HepG2 (cell line): ENCODE results near the gene TRERF1. TPM values are rescaled to one million over a fixed set of nuclear protein-coding genes. Genes with fewer than 3 reads are reported as not detected.
A peak's percentile ranks its signal among the peaks of the same experiment; 100 is the strongest.

ENCODE experiments used
- CBX1 ChIP-seq: IDR thresholded peaks from one replicate; pipeline ENCODE4 v1.6.1; 2016; ENCODE audit warnings: antibody characterized with exemption, low read depth
- FOXK2 ChIP-seq: fragments of 450-650 bp; IDR thresholded peaks from 2 replicates; pipeline ENCODE4 v1.6.1; 2016
- HOXD1 ChIP-seq: sonication (generic); formaldehyde crosslinking; IDR thresholded peaks from 2 replicates; pipeline ENCODE4 v1.5.0; 2020; ENCODE audit warnings: missing genetic modification reagents
- MAZ ChIP-seq, 2 experiments: sonication (generic) in 1 of 2; formaldehyde crosslinking in 1 of 2; IDR thresholded peaks; 2 replicates each; pipeline versions ENCODE4 v1.5.0 to v1.6.1; 2012 to 2020; ENCODE audit warnings: low read depth in 2 of 2, mild to moderate bottlenecking in 2 of 2, borderline replicate concordance in 1 of 2, improper control_type of control experiment in 1 of 2, low read length in 1 of 2, missing genetic modification reagents in 1 of 2, moderate library complexity in 1 of 2
- PHB2 ChIP-seq: fragments of 450-650 bp; IDR thresholded peaks from 2 replicates; pipeline ENCODE4 v1.6.1; 2018; ENCODE audit not compliant: partially characterized antibody
- RFX5 ChIP-seq: IDR thresholded peaks from 2 replicates; pipeline ENCODE4 v1.6.1; 2011; ENCODE audit warnings: low read depth, low read length, improper control_type of control experiment
- SOX5 ChIP-seq: IDR thresholded peaks from 2 replicates; pipeline ENCODE4 v1.6.1; 2016; ENCODE audit warnings: borderline replicate concordance
- TCF7L2 ChIP-seq: IDR thresholded peaks from 2 replicates; pipeline ENCODE4 v1.6.1; 2011; ENCODE audit warnings: mild to moderate bottlenecking, low read depth, low read length, moderate library complexity
- TRIM24 ChIP-seq: sonication (generic); formaldehyde crosslinking; IDR thresholded peaks from 2 replicates; pipeline ENCODE4 v1.8.0; 2022; ENCODE audit warnings: mild to moderate bottlenecking, missing genetic modification reagents
- ZBTB1 ChIP-seq: sonication (generic); formaldehyde crosslinking; IDR thresholded peaks from 2 replicates; pipeline ENCODE4 v1.4.0; 2020; ENCODE audit warnings: missing genetic modification reagents, borderline replicate concordance
- ZNF709 ChIP-seq: sonication (generic); formaldehyde crosslinking; IDR thresholded peaks from 2 replicates; pipeline ENCODE4 v1.5.0; 2020; ENCODE audit warnings: mild to moderate bottlenecking, missing genetic modification reagents
- polyA plus RNA-seq, 8 experiments: library from polyadenylated mRNA; depleted of rRNA in 3 of 8; stranded (reverse) in 7 of 8; unstranded in 1 of 8; fragments of >200 nt; fragmentation: Illumina TruSeq in 4 of 8; extraction: Trizol in 4 of 8; gene quantifications; 2 replicates each; pipeline versions ENCODE4 v1.2.1 to v1.2.3, GENCODE V29; 2011 to 2016; ENCODE audit warnings: low read depth in 4 of 8, missing spikeins in 1 of 8, mixed read lengths in 1 of 8; ENCODE audit not compliant: insufficient read depth in 1 of 8
- total RNA-seq, 5 experiments: library from RNA; depleted of rRNA; stranded (reverse); fragments of >200 nt; fragmentation: Illumina TruSeq; extraction: Trizol; gene quantifications; 2 replicates each; pipeline ENCODE4 v1.2.3, GENCODE V29; 2016; ENCODE audit warnings: low read depth in 1 of 5
- TF ChIP-seq, protein P1 (sequence below): sonication (generic); formaldehyde crosslinking; IDR thresholded peaks from 2 replicates; pipeline ENCODE4 v1.5.1; 2020; ENCODE audit warnings: missing genetic modification reagents, mild to moderate bottlenecking, borderline replicate concordance
- TF ChIP-seq, protein P2 (sequence below): sonication (generic); formaldehyde crosslinking; conservative IDR thresholded peaks from 2 replicates; pipeline ENCODE4 v1.8.1; 2023; ENCODE audit warnings: missing genetic modification reagents
- TF ChIP-seq, protein P3 (sequence below): sonication (generic); formaldehyde crosslinking; IDR thresholded peaks from 2 replicates; pipeline ENCODE4 v1.5.1; 2020; ENCODE audit warnings: mild to moderate bottlenecking, missing genetic modification reagents, moderate library complexity
- TF ChIP-seq, protein P4 (sequence below): sonication (generic); formaldehyde crosslinking; IDR thresholded peaks from 2 replicates; pipeline ENCODE4 v1.9.0; 2022; ENCODE audit warnings: missing genetic modification reagents, mild to moderate bottlenecking, borderline replicate concordance
- TF ChIP-seq, protein P5 (sequence below), 2 experiments: IDR thresholded peaks; 2 replicates each; pipeline ENCODE4 v1.6.1; 2011 to 2012; ENCODE audit warnings: low read length in 2 of 2, borderline replicate concordance in 1 of 2, low read depth in 1 of 2, mild to moderate bottlenecking in 1 of 2, moderate library complexity in 1 of 2

The TRERF1 gene
- total and polyA plus RNA-seq, 2 of the 13 experiments (the other 11 are each of a cell fraction or from before 2014, with no cell fraction given): 0.02 TPM; not detected in 1

DNA sequence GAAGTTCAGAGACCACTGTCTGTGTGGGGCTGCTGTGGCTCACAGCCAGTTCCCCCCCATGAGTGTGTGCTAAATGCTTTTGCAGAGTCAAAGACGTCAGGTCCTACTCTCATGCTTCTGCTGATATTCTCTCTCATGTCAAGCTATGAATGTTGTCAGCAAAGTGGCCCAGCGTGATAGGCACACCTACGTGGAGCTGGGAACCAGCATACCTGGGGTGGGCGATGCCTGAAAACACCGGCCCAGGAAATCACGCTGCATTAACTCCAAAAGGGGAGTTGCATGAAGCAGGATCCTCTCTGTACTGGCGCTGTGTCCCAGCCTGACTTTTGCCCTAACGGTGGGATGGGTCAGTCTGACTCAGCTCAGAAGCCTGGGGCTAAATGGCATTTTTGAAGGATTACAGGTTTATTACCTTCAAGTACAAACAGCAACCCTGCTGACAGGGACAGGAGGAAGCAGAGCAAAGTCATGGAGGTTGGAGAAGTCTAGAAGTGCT is 225.0 kb downstream of the TRERF1 start (continued):
- TF ChIP-seq, protein P1, sequence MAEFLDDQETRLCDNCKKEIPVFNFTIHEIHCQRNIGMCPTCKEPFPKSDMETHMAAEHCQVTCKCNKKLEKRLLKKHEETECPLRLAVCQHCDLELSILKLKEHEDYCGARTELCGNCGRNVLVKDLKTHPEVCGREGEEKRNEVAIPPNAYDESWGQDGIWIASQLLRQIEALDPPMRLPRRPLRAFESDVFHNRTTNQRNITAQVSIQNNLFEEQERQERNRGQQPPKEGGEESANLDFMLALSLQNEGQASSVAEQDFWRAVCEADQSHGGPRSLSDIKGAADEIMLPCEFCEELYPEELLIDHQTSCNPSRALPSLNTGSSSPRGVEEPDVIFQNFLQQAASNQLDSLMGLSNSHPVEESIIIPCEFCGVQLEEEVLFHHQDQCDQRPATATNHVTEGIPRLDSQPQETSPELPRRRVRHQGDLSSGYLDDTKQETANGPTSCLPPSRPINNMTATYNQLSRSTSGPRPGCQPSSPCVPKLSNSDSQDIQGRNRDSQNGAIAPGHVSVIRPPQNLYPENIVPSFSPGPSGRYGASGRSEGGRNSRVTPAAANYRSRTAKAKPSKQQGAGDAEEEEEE (CRISPR knock-in tag): no peak
- no peak for TF ChIP-seq HOXD1
- TF ChIP-seq TCF7L2: no peak
- no peak for TF ChIP-seq MAZ (IDR thresholded peaks at IDR 0.05; ENCODE audit: borderline replicate concordance, low read depth, low read length)
- no peak for TF ChIP-seq MAZ (CRISPR knock-in tag; IDR thresholded peaks at IDR 0.05; ENCODE audit: low read depth)
- no peak for TF ChIP-seq FOXK2
- TF ChIP-seq CBX1: no peak
- no peak for TF ChIP-seq RFX5
- no peak for TF ChIP-seq ZBTB1 (CRISPR knock-in tag)
- TF ChIP-seq, protein P2, sequence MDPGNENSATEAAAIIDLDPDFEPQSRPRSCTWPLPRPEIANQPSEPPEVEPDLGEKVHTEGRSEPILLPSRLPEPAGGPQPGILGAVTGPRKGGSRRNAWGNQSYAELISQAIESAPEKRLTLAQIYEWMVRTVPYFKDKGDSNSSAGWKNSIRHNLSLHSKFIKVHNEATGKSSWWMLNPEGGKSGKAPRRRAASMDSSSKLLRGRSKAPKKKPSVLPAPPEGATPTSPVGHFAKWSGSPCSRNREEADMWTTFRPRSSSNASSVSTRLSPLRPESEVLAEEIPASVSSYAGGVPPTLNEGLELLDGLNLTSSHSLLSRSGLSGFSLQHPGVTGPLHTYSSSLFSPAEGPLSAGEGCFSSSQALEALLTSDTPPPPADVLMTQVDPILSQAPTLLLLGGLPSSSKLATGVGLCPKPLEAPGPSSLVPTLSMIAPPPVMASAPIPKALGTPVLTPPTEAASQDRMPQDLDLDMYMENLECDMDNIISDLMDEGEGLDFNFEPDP: no peak
- TF ChIP-seq ZNF709: no peak
- TF ChIP-seq, protein P3, sequence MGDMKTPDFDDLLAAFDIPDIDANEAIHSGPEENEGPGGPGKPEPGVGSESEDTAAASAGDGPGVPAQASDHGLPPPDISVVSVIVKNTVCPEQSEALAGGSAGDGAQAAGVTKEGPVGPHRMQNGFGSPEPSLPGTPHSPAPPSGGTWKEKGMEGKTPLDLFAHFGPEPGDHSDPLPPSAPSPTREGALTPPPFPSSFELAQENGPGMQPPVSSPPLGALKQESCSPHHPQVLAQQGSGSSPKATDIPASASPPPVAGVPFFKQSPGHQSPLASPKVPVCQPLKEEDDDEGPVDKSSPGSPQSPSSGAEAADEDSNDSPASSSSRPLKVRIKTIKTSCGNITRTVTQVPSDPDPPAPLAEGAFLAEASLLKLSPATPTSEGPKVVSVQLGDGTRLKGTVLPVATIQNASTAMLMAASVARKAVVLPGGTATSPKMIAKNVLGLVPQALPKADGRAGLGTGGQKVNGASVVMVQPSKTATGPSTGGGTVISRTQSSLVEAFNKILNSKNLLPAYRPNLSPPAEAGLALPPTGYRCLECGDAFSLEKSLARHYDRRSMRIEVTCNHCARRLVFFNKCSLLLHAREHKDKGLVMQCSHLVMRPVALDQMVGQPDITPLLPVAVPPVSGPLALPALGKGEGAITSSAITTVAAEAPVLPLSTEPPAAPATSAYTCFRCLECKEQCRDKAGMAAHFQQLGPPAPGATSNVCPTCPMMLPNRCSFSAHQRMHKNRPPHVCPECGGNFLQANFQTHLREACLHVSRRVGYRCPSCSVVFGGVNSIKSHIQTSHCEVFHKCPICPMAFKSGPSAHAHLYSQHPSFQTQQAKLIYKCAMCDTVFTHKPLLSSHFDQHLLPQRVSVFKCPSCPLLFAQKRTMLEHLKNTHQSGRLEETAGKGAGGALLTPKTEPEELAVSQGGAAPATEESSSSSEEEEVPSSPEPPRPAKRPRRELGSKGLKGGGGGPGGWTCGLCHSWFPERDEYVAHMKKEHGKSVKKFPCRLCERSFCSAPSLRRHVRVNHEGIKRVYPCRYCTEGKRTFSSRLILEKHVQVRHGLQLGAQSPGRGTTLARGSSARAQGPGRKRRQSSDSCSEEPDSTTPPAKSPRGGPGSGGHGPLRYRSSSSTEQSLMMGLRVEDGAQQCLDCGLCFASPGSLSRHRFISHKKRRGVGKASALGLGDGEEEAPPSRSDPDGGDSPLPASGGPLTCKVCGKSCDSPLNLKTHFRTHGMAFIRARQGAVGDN (CRISPR knock-in tag): 0 out of 2 replicates have a peak, but pooled peaks have one; percentile 19
- TF ChIP-seq SOX5 (CRISPR knock-in tag): no peak
- TF ChIP-seq, protein P4, sequence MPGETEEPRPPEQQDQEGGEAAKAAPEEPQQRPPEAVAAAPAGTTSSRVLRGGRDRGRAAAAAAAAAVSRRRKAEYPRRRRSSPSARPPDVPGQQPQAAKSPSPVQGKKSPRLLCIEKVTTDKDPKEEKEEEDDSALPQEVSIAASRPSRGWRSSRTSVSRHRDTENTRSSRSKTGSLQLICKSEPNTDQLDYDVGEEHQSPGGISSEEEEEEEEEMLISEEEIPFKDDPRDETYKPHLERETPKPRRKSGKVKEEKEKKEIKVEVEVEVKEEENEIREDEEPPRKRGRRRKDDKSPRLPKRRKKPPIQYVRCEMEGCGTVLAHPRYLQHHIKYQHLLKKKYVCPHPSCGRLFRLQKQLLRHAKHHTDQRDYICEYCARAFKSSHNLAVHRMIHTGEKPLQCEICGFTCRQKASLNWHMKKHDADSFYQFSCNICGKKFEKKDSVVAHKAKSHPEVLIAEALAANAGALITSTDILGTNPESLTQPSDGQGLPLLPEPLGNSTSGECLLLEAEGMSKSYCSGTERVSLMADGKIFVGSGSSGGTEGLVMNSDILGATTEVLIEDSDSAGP (CRISPR knock-in tag): no peak
- no peak for TF ChIP-seq TRIM24 (CRISPR knock-in tag)
- TF ChIP-seq, protein P5, sequence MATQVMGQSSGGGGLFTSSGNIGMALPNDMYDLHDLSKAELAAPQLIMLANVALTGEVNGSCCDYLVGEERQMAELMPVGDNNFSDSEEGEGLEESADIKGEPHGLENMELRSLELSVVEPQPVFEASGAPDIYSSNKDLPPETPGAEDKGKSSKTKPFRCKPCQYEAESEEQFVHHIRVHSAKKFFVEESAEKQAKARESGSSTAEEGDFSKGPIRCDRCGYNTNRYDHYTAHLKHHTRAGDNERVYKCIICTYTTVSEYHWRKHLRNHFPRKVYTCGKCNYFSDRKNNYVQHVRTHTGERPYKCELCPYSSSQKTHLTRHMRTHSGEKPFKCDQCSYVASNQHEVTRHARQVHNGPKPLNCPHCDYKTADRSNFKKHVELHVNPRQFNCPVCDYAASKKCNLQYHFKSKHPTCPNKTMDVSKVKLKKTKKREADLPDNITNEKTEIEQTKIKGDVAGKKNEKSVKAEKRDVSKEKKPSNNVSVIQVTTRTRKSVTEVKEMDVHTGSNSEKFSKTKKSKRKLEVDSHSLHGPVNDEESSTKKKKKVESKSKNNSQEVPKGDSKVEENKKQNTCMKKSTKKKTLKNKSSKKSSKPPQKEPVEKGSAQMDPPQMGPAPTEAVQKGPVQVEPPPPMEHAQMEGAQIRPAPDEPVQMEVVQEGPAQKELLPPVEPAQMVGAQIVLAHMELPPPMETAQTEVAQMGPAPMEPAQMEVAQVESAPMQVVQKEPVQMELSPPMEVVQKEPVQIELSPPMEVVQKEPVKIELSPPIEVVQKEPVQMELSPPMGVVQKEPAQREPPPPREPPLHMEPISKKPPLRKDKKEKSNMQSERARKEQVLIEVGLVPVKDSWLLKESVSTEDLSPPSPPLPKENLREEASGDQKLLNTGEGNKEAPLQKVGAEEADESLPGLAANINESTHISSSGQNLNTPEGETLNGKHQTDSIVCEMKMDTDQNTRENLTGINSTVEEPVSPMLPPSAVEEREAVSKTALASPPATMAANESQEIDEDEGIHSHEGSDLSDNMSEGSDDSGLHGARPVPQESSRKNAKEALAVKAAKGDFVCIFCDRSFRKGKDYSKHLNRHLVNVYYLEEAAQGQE (IDR thresholded peaks at IDR 0.05; ENCODE audit: borderline replicate concordance in 1 of 2, low read depth in 1 of 2, low read length in 2 of 2): no peak
- no peak for TF ChIP-seq PHB2
